HCT116 (cell line): ENCODE results near the gene PHF11. TPM values are rescaled to one million over a fixed set of nuclear protein-coding genes. Genes with fewer than 3 reads are reported as not detected.

ENCODE experiments used
- ATAC-seq: fragments of 200-7000 bp; cut with Tn5 transposase; 2 replicates; pipeline ENCODE4 v1.9.1; 2020; ENCODE audit warnings: mild to moderate bottlenecking, moderate library complexity
- BruUV-seq: library from RNA; stranded (reverse); fragments of 400-500 nt; replicated peaks from 2 replicates; lab custom pipeline; 2021; lab: Mats Ljungman, UMichigan
- CTCF ChIA-PET: fragments of 300-600 bp; sonication (Branson Sonifier 250); formaldehyde crosslinking; loops from one replicate; lab custom pipeline; 2021; ENCODE audit warnings: antibody characterized with exemption; lab: Charles Lee
- POLR2A ChIA-PET: fragments of 300-600, 350-600 bp; sonication (Branson Sonifier 250); formaldehyde crosslinking; loops from one replicate; lab custom pipeline; 2021; ENCODE audit warnings: antibody characterized with exemption; lab: Charles Lee
- RAD21 ChIA-PET, 2 experiments: fragments of 300-600 bp; sonication (Branson Sonifier 250); formaldehyde crosslinking; loops; one replicate each; lab custom pipeline; 2023; ENCODE audit warnings: low total read pairs in 2 of 2; ENCODE audit not compliant: uncharacterized antibody in 2 of 2, unreplicated experiment in 2 of 2, low non-redundant PET in 1 of 2; lab: Charles Lee
- DNase-seq: peaks from one replicate; pipeline ENCODE4 v3.0.0-alpha.2; 2010; ENCODE audit warnings: low read depth, low spot score
- H2AFZ ChIP-seq: fragments of 200-600 bp; shearing (Covaris generic), sonication (generic); 2 replicates; pipeline ENCODE4 v1.6.1; 2017; ENCODE audit warnings: low read depth, mixed run types, mixed read lengths, antibody characterized with exemption, low read length; ENCODE audit not compliant: poor library complexity, severe bottlenecking
- H3K27ac ChIP-seq: 2 replicates; pipeline ENCODE4 v1.5.1; 2012; ENCODE audit warnings: low read depth, low read length
- H3K27me3 ChIP-seq: fragments of 200-600 bp; sonication (generic); 2 replicates; pipeline ENCODE4 v1.6.1; 2016; ENCODE audit warnings: mixed run types, low read length, mixed read lengths; ENCODE audit not compliant: insufficient read depth
- H3K36me3 ChIP-seq, 2 experiments: fragments of 200-500 bp in 1 of 2; fragments of 200-600 bp in 1 of 2; sonication (Bioruptor generic) in 1 of 2; sonication (generic) in 1 of 2; 2 replicates each; pipeline versions ENCODE4 v1.5.1 to v1.6.1; 2014 to 2016; ENCODE audit warnings: low read length in 2 of 2, inconsistent platforms in 1 of 2, mixed read lengths in 1 of 2, mixed run types in 1 of 2; ENCODE audit not compliant: insufficient read depth in 2 of 2, control insufficient read depth in 1 of 2
- H3K4me1 ChIP-seq, 2 experiments: fragments of 200-600 bp in 1 of 2; sonication (generic) in 1 of 2; 2 replicates each; pipeline versions ENCODE4 v1.5.1 to v1.6.1; 2012 to 2017; ENCODE audit warnings: low read length in 2 of 2, inconsistent platforms in 1 of 2, mild to moderate bottlenecking in 1 of 2, mixed read lengths in 1 of 2, mixed run types in 1 of 2, moderate library complexity in 1 of 2; ENCODE audit not compliant: insufficient read depth in 2 of 2, control insufficient read depth in 1 of 2
- H3K4me2 ChIP-seq: fragments of 200-600 bp; sonication (generic); 2 replicates; pipeline ENCODE4 v1.6.1; 2017; ENCODE audit warnings: mixed run types, low read length, mixed read lengths
- H3K4me3 ChIP-seq, 2 experiments: fragments of 200-600 bp in 1 of 2; sonication (generic) in 1 of 2; replicated peaks in 1 of 2; 2 replicates each; pipeline ENCODE4 v1.5.1; 2011 to 2016; ENCODE audit warnings: low read length in 2 of 2, control low read depth in 1 of 2, low read depth in 1 of 2, mild to moderate bottlenecking in 1 of 2, mixed read lengths in 1 of 2, mixed run types in 1 of 2
- H3K79me2 ChIP-seq: fragments of 200-600 bp; sonication (generic); 2 replicates; pipeline ENCODE4 v1.6.1; 2017; ENCODE audit warnings: mild to moderate bottlenecking, mixed run types, low read length, moderate library complexity, mixed read lengths; ENCODE audit not compliant: insufficient read depth
- H3K9ac ChIP-seq: fragments of 200-600 bp; sonication (generic); 2 replicates; pipeline ENCODE4 v1.6.1; 2016; ENCODE audit warnings: low read length, mixed read lengths
- H3K9me2 ChIP-seq: fragments of 200-600 bp; sonication (generic), shearing (Covaris generic); 2 replicates; pipeline ENCODE4 v1.6.1; 2017; ENCODE audit warnings: mixed run types, mild to moderate bottlenecking, moderate library complexity; ENCODE audit not compliant: insufficient read depth
- H3K9me3 ChIP-seq, 2 experiments: fragments of 200-500 bp in 1 of 2; fragments of 200-600 bp in 1 of 2; sonication (Bioruptor generic) in 1 of 2; sonication (generic) in 1 of 2; 2 replicates each; pipeline ENCODE4 v1.6.1; 2014 to 2017; ENCODE audit warnings: low read length in 2 of 2, mixed read lengths in 2 of 2, inconsistent platforms in 1 of 2, low read depth in 1 of 2, mild to moderate bottlenecking in 1 of 2, mixed run types in 1 of 2, moderate library complexity in 1 of 2; ENCODE audit not compliant: control insufficient read depth in 1 of 2, insufficient read depth in 1 of 2
- H4K20me1 ChIP-seq: fragments of 200-600 bp; sonication (generic), shearing (Covaris generic); 2 replicates; pipeline ENCODE4 v1.6.1; 2017; ENCODE audit warnings: mixed run types, mild to moderate bottlenecking, moderate library complexity; ENCODE audit not compliant: insufficient read depth
- CBX3 ChIP-seq: IDR thresholded peaks from 2 replicates; pipeline ENCODE4 v1.6.1; 2012; ENCODE audit warnings: low read depth
- CEBPB ChIP-seq: IDR thresholded peaks from 2 replicates; pipeline ENCODE4 v1.6.1; 2012; ENCODE audit warnings: low read depth
- EGR1 ChIP-seq: IDR thresholded peaks from 2 replicates; pipeline ENCODE4 v1.6.1; 2012; ENCODE audit warnings: low read depth
- EZH2phosphoT487 ChIP-seq: fragments of 200-600 bp; IDR thresholded peaks from 2 replicates; pipeline ENCODE4 v1.6.1; 2018; ENCODE audit warnings: antibody characterized with exemption, borderline replicate concordance
- FOSL1 ChIP-seq: IDR thresholded peaks from 2 replicates; pipeline ENCODE4 v1.6.1; 2012; ENCODE audit warnings: low read depth
- JUND ChIP-seq: IDR thresholded peaks from 2 replicates; pipeline ENCODE4 v1.6.1; 2012
- RAD21 ChIP-seq: IDR thresholded peaks from 2 replicates; pipeline ENCODE4 v1.6.1; 2012; ENCODE audit warnings: low read depth, mild to moderate bottlenecking
- SP1 ChIP-seq: IDR thresholded peaks from 2 replicates; pipeline ENCODE4 v1.6.1; 2012; ENCODE audit warnings: low read depth
- YY1 ChIP-seq: IDR thresholded peaks from 2 replicates; pipeline ENCODE4 v1.6.1; 2011; ENCODE audit warnings: low read length, low read depth, moderate library complexity, mild to moderate bottlenecking; ENCODE audit not compliant: insufficient replicate concordance; ENCODE audit errors: extremely low read depth
- ZFX ChIP-seq: fragments of 450-650 bp; IDR thresholded peaks from 2 replicates; pipeline ENCODE4 v1.6.1; 2017
- intact Hi-C: fragments of 100-400 bp; cut with micrococcal nuclease; formaldehyde crosslinking; loops from 2 replicates; pipeline ENCODE4 v1.10.0; 2022
- total RNA-seq: library from RNA; stranded (reverse); gene quantifications from one replicate; pipeline ENCODE4 v1.2.1, GENCODE V29; 2021; ENCODE audit not compliant: unreplicated experiment

PHF11 gene
- total RNA-seq, 1 experiment from 2014 or later = 12.1 TPM

- no peak for TF ChIP-seq CBX3
- no peak for TF ChIP-seq FOSL1
- TF ChIP-seq EGR1 = no peak
- no peak for TF ChIP-seq CEBPB
- TF ChIP-seq RAD21 = no peak
- no peak for TF ChIP-seq JUND
- TF ChIP-seq YY1 = no peak
- no peak for TF ChIP-seq EZH2phosphoT487
- TF ChIP-seq SP1 = no peak
Observed at GRCh38 chr13:49521224-49521623, 25.5 kb downstream of the PHF11 start (continued).

GRCh38 chr13:49524740-49525501, 29.2 kb downstream of the PHF11 start:
- Histone ChIP-seq H3K27me3 (no peaks in the 10 kb centered on the region), H4K20me1 (no peaks in the 10 kb centered on the region), H3K79me2 (no peaks in the 10 kb centered on the region), H3K9me2 (no peaks in the 10 kb centered on the region), H3K9ac (no peak overlapping the region), H3K4me1 (no peaks in the 10 kb centered on the region), H3K36me3 (0 out of 4 replicates have a peak, but pooled peaks cover 0 to 2% of the 10 kb centered on the region in 2 experiments), H3K4me2 (no peak overlapping the region), H3K9me3 (no peaks in the 10 kb centered on the region), H3K27ac (no peak overlapping the region), H2AFZ (no peak overlapping the region), H3K4me3 (no peak overlapping the region)
- RAD21 ChIA-PET = no interaction called here
- intact Hi-C loops = no loop called here
- CTCF ChIA-PET = interaction anchor here (0.6 kb wide), 1 partner anchor 36 kb away, joined by 3 read pairs; no protein-coding TSS in a partner anchor
- ATAC-seq (no peak), DNase-seq (no peak)
- TF ChIP-seq ZFX (no peak), EZH2phosphoT487 (no peak), CBX3 (no peak), CEBPB (no peak)
- no TSS peak for BruUV-seq
- POLR2A ChIA-PET = no interaction called here
